ENCODE results near the gene USH2A.

USH2A gene

DNA sequence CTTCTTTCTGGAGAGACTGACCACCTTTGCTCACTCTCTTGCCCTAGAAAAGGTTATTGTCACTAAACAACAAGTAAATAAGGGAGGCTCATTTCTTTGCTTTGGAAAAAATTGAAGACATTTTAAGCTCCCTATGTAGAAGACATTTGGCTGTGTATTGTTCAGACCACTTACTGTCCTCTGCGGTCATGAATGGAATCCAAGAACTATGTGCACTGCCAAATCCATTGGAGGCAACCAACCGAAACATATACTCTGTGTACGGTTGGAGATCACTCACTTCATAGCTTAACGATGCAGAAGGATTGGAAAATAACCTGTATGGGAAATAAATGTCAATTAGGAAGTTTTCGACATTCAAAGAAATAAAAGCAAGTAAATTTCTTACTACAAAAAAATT, 523.3 kb downstream of the USH2A start:
- no peak overlapping the region for H2AFZ ChIP-seq (ENCODE audit: low read length)

GRCh38 chr1:215895893-215896292, 527.4 kb downstream of the USH2A start:
- no peak overlapping the region for H3K4me3 ChIP-seq (ENCODE audit: low read length)
- H3K27ac ChIP-seq (ENCODE audit: low read length): no peak overlapping the region
- no peaks in the 10 kb centered on the region for H3F3A ChIP-seq (ENCODE audit: insufficient read depth, low read length)
- H3K4me2 ChIP-seq (ENCODE audit: low read depth, low read length): no peak overlapping the region
- no peak for DNase-seq
- no peak overlapping the region for H3K9ac ChIP-seq (ENCODE audit: low read length)
- H2AFZ ChIP-seq (ENCODE audit: low read length): no peak overlapping the region
- no peaks in the 10 kb centered on the region for H3K79me2 ChIP-seq (ENCODE audit: low read length)
- no peaks in the 10 kb centered on the region for H3K36me3 ChIP-seq (replicated peaks; ENCODE audit: insufficient read depth, low read length)
- H3K9me2 ChIP-seq (replicated peaks; ENCODE audit: insufficient read depth, low read length): no peaks in the 10 kb centered on the region
- no peaks in the 10 kb centered on the region for H3K4me1 ChIP-seq (ENCODE audit: low read length)
- H3K27me3 ChIP-seq (replicated peaks; ENCODE audit: insufficient read depth, low read length): no peaks in the 10 kb centered on the region
- H3K9me3 ChIP-seq (replicated peaks; ENCODE audit: insufficient read depth, low read length): no peaks in the 10 kb centered on the region
- H4K20me1 ChIP-seq (ENCODE audit: insufficient read depth, low read length): no peaks in the 10 kb centered on the region
- TF ChIP-seq EZH2 (optimal IDR thresholded peaks at IDR 0.05; ENCODE audit: low read depth, low read length) (no peak), EZH2phosphoT487 (IDR thresholded peaks at IDR 0.05; ENCODE audit: low read length) (no peak), CTCF (IDR thresholded peaks at IDR 0.05; ENCODE audit: low read length) (no peak)

More for the DNA sequence above, 523.3 kb downstream of the USH2A start:
- Histone ChIP-seq H3K36me3 (replicated peaks; ENCODE audit: insufficient read depth, low read length) (no peaks in the 10 kb centered on the region), H3K4me1 (ENCODE audit: low read length) (no peaks in the 10 kb centered on the region), H3K79me2 (ENCODE audit: low read length) (no peaks in the 10 kb centered on the region), H3K4me3 (ENCODE audit: low read length) (no peak overlapping the region), H3K9me3 (replicated peaks; ENCODE audit: insufficient read depth, low read length) (no peaks in the 10 kb centered on the region), H3K9ac (ENCODE audit: low read length) (no peak overlapping the region), H3K27me3 (replicated peaks; ENCODE audit: insufficient read depth, low read length) (no peaks in the 10 kb centered on the region), H4K20me1 (ENCODE audit: insufficient read depth, low read length) (no peaks in the 10 kb centered on the region), H3F3A (ENCODE audit: insufficient read depth, low read length) (no peaks in the 10 kb centered on the region), H3K4me2 (ENCODE audit: low read depth, low read length) (no peak overlapping the region), H3K27ac (ENCODE audit: low read length) (no peak overlapping the region), H3K9me2 (replicated peaks; ENCODE audit: insufficient read depth, low read length) (no peaks in the 10 kb centered on the region)
- DNase-seq: no peak
- no peak for TF ChIP-seq CTCF (IDR thresholded peaks at IDR 0.05; ENCODE audit: low read length)
- TF ChIP-seq EZH2 (optimal IDR thresholded peaks at IDR 0.05; ENCODE audit: low read depth, low read length): no peak
- TF ChIP-seq EZH2phosphoT487 (IDR thresholded peaks at IDR 0.05; ENCODE audit: low read length): no peak

- H2AFZ ChIP-seq (ENCODE audit: low read length): no peak overlapping the region
- TF ChIP-seq EZH2phosphoT487 (IDR thresholded peaks at IDR 0.05; ENCODE audit: low read length) (no peak), EZH2 (optimal IDR thresholded peaks at IDR 0.05; ENCODE audit: low read depth, low read length) (no peak), CTCF (IDR thresholded peaks at IDR 0.05; ENCODE audit: low read length) (no peak)
- no peaks in the 10 kb centered on the region for H3K4me1 ChIP-seq (ENCODE audit: low read length)
- no peak overlapping the region for H3K4me2 ChIP-seq (ENCODE audit: low read depth, low read length)
- H3K9ac ChIP-seq (ENCODE audit: low read length): no peak overlapping the region
- H3K79me2 ChIP-seq (ENCODE audit: low read length): no peaks in the 10 kb centered on the region
- H3K4me3 ChIP-seq (ENCODE audit: low read length): no peak overlapping the region
- H3K9me2 ChIP-seq (replicated peaks; ENCODE audit: insufficient read depth, low read length): no peaks in the 10 kb centered on the region
- no peak overlapping the region for H3K27ac ChIP-seq (ENCODE audit: low read length)
- no peaks in the 10 kb centered on the region for H4K20me1 ChIP-seq (ENCODE audit: insufficient read depth, low read length)
- H3K9me3 ChIP-seq (replicated peaks; ENCODE audit: insufficient read depth, low read length): no peaks in the 10 kb centered on the region
- DNase-seq: no peak
- H3K27me3 ChIP-seq (replicated peaks; ENCODE audit: insufficient read depth, low read length): no peaks in the 10 kb centered on the region
- no peaks in the 10 kb centered on the region for H3K36me3 ChIP-seq (replicated peaks; ENCODE audit: insufficient read depth, low read length)
- no peaks in the 10 kb centered on the region for H3F3A ChIP-seq (ENCODE audit: insufficient read depth, low read length)
These were observed 528.0 kb downstream of the USH2A start for GRCh38 chr1:215895276-215895675.
